ENCODE results near the gene PAXX.

- TF ChIP-seq CTCF (IDR thresholded peaks at IDR 0.05; ENCODE audit: insufficient read depth, low read depth, low read length): no peak
- no peak for TF ChIP-seq EZH2 (IDR thresholded peaks at IDR 0.05; ENCODE audit: insufficient read depth, low read length)
Measured at GRCh38 chr9:137016436-137016835, 24.2 kb downstream of the PAXX start.

Measured in astrocyte (in vitro differentiated cells and primary cell).